GM10266 (cell line): Measurements from ENCODE around the gene GPR162.

Experiments
- DNase-seq: peaks from one replicate; pipeline ENCODE4 v3.0.0; 2012; ENCODE audit errors: extremely low spot score
- TF ChIP-seq, protein P1 (sequence below): IDR thresholded peaks from 2 replicates; pipeline ENCODE4 v1.5.1; 2012; ENCODE audit warnings: mild to moderate bottlenecking, low read depth; ENCODE audit not compliant: control insufficient read depth, insufficient read depth; ENCODE audit errors: missing control alignments

The GPR162 gene

DNA sequence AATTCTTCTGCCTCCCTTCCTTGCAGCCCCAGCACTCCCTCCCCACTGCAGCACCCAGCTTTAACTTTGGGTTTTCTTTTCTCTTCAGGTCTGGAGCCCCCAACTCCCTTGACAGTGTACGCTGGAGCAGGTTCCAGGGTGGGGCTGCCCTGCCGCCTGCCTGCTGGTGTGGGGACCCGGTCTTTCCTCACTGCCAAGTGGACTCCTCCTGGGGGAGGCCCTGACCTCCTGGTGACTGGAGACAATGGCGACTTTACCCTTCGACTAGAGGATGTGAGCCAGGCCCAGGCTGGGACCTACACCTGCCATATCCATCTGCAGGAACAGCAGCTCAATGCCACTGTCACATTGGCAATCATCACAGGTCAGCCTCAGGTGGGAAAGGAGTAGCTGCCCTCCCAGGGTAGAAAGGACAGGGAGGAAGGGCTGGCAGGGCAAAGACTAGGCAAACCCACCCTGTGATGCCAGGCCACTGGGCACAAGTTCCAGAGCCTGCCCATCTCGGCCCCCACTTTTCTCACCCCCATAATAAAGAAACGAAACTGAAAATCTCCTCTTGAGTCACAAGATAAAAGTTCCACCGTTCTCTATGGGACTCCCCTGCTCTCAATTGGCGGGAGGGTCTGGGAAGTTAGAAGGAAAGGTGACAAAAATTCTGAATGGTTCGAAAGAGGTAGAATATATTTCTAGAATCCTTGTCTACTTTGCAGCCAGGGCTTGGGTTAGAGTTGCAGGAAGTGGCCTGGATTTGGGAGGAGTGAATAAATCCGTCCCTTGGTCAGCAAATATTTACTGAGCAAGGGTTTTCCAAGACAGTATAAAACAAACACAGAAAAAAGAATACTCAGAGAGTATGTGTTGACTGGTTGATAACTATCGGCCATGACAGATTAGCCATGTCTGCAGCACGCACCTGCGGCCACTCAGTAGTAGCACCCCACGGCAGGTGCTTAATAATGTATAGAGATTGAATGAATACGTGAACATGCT lies 46.1 kb upstream of the GPR162 start:
- TF ChIP-seq, protein P1, sequence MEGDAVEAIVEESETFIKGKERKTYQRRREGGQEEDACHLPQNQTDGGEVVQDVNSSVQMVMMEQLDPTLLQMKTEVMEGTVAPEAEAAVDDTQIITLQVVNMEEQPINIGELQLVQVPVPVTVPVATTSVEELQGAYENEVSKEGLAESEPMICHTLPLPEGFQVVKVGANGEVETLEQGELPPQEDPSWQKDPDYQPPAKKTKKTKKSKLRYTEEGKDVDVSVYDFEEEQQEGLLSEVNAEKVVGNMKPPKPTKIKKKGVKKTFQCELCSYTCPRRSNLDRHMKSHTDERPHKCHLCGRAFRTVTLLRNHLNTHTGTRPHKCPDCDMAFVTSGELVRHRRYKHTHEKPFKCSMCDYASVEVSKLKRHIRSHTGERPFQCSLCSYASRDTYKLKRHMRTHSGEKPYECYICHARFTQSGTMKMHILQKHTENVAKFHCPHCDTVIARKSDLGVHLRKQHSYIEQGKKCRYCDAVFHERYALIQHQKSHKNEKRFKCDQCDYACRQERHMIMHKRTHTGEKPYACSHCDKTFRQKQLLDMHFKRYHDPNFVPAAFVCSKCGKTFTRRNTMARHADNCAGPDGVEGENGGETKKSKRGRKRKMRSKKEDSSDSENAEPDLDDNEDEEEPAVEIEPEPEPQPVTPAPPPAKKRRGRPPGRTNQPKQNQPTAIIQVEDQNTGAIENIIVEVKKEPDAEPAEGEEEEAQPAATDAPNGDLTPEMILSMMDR: no peak

DNA sequence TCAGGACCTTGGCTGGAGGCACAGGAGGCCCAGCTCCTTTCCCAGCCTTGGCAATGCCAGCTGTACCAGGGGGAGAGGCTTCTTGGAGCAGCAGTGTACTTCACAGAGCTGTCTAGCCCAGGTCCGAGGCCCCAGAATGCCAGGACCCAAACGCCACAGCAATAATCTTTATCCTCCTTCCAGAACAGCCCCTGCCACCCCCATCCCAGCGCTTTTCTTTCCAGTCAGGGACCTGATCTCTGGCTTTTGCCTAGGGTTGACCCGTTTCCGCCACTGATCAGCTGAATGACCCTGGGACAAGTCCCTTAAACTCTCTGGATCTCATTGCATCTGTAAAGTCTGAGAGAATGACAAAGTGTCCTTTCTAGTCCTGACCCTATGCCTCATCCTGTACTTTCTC lies 44.2 kb upstream of the GPR162 start:
- no peak for DNase-seq
- TF ChIP-seq, protein P1: no peak

More for the DNA sequence above, 46.1 kb upstream of the GPR162 start:
- no peak for DNase-seq

DNA sequence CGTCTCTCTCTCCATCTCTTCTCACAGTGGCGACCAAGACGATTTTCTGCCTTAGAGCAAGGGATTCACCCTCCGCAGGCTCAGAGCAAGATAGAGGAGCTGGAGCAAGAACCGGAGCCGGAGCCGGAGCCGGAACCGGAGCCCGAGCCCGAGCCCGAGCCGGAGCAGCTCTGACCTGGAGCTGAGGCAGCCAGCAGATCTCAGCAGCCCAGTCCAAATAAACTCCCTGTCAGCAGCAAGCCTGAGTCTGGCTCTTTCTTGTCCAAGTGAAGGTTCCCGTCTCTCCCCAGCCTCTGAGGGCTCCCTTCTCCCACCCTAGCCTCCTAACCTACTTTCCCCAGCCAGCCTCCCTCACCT lies 43.4 kb upstream of the GPR162 start:
- TF ChIP-seq, protein P1: no peak
- no peak for DNase-seq

GRCh38 chr12:6778574-6779550 lies 42.8 kb upstream of the GPR162 start:
- peak; percentile 85 for DNase-seq
- TF ChIP-seq, protein P1: peak; percentile 98

- TF ChIP-seq, protein P1: no peak
- no peak for DNase-seq
These were observed 41.8 kb upstream of the GPR162 start for GRCh38 chr12:6779708-6780432.

DNA sequence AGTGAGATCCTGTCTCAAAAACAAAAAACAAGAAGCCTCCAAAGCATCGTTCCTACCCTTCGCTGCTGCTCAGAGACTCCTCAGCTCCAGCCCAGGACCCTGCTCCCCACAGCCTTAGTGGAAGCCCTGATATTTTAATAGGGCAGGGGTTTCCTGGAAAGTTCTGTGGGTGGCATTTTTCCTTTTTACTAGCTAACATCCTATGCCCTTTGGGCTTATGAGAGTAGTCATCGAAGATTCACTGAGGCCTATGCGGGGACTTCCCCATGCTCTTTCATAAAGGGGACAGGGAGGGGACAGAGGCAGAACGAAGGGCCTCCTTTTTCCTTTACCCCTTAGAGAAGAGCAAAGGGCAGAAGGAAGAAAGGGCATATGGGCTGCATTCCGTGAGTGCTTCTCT lies 41.0 kb upstream of the GPR162 start:
- TF ChIP-seq, protein P1: no peak

More for the DNA sequence above, 41.0 kb upstream of the GPR162 start:
- no peak for DNase-seq
